GM21723 (cell line): Measurements from ENCODE around the gene TLE1.
"Not testable (repeated sequence)": the region's sequence is repeated elsewhere in the genome, so short reads cannot be mapped to it uniquely, and the experiment has no call there.

Experiments
- ATAC-seq: cut with Tn5 transposase; IDR thresholded peaks from one replicate; pipeline ENCODE4 v1.9.1; 2021; ENCODE audit warnings: mild to moderate bottlenecking, moderate library complexity; ENCODE audit not compliant: unreplicated experiment

Gene TLE1

DNA sequence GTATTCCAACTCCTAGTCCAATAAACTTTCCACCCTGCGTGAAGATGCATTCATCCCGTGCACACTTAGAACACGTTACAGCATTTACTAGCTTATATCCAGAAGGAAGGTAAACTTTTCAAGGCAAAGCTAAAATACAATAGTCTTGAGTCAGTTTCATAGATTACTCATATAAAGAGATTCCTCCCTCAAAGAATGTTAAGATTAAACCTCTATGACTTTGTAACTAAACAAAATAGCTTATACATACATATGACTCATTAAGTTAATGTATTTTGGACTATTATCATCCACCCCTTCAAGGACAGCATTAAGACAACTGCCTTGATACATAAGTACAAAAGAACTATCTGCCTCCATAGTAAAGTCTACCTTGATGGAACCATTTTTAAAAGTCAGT lies 36.1 kb downstream of the TLE1 start:
- no peak for ATAC-seq

DNA sequence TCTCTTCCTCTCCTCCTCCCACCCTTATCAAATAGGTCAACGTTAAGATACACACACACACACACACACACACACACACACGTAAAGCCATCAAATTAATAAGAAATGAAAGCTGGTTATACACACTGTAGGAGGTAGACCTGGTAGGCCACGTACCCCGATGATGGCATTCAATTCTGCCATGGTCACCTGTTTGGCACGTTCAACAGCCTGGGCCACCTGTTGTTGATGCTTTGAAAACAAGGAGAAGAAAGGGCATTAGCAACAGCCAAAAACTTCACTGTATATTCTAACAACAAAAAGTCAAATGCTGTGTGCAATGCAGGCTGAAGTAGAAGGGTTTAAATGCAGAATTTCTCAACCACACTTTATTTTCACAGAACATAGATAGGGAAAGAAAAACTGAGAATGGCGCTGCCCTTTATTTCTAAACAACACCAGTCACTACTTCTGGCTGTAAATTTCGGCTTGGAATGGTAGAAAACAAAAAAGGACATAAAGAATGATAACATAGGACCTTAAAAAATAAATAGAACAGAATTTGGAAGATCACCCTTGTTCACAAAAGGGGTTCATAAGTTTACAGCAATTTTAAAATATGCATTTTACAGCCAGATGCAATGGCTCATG lies 37.2 kb downstream of the TLE1 start:
- no peak for ATAC-seq

DNA sequence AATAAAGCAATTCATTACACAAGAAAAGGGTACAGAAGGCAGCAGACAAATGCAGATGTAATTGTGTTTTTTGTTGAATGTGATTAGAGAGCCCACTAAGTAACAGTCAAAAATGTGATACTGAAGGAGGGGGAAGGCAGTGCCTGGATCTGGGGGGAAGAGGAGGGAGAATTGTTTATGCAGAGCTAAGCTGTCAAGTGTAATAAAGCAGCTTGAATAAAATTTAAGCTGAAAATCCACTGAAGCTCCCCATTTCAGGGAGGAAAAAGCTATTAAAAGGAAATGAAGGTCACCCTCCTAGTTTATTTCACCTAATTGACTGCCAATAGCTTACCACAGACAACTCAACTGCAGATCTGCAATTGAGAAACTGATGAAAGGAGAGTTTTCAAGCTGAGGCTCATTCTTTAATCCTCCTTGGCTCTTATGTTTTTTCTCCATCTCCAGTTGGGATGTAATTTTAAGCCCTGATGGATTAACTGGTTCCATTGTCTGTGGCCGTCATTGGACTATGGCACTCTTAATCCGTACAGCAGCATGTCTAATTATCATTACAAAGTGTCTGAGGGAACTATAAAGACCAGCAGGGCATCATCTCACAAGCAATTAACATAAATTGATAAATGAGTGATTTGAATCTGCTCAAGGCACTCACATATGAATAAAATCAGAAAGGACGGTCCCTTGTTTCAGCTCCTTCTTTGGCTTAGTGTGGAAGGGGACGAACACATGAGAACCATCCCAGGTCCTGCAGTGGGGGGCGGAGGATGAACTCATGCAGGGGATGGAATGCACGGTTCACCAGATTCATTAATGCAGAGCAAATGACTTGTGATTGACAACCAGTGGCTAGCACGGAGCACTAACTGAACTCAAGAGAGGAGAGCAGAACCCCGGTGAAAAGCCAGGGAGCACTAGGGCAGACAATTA lies 38.5 kb downstream of the TLE1 start:
- no peak for ATAC-seq

DNA sequence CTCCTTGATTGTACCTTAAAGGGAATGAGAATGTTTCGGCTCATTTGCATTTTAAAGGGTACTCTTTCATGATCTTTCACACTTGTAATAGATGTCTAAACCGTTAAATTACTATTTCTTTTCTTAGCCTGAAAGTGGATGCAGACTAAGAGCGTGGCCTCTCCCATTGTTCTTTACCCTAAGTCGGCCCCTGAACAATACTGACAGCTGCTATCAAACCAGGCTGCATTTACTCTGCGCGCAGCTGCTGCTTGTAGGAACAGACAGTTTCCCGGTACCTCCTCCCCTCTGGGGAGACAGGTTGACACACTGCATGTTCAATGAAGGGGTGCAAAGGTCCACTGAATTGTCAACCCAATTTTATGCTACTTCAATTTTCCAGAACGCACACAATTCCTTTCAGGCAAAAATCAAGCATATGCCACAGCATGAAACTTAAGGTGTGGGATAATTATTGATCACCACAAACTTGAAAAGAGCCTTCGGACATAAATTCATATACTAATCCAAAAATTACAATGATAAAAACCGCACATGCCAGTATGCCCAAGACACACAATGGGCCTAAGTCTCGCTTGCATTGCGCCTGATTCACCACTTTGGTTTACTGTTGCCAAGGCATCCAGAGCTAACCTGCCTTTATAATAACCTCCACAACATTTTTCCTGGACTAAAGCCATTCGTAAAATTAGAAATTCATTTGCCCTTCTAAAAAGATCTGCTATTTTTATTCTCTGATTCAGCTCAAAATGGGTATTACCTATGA lies 39.7 kb downstream of the TLE1 start:
- no peak for ATAC-seq

DNA sequence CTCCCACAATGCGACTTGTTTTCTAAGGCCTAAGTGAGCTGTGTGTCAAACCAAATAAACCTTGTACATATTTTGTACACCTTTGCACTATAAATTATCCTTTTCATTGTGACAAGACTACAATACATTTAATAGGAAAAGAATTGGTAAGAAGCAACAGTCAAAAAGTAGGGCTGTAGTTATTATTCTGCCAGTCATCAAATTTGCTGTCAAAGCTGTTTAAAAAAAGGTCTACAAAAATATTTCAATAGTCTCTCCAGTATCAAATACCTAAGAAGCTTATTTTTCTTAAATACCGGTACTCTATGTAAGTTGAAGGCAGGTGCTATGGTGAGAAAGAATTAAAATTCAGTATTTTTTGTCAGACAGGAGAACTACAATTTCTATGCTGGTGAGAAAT lies 40.5 kb downstream of the TLE1 start:
- ATAC-seq, result no peak

DNA sequence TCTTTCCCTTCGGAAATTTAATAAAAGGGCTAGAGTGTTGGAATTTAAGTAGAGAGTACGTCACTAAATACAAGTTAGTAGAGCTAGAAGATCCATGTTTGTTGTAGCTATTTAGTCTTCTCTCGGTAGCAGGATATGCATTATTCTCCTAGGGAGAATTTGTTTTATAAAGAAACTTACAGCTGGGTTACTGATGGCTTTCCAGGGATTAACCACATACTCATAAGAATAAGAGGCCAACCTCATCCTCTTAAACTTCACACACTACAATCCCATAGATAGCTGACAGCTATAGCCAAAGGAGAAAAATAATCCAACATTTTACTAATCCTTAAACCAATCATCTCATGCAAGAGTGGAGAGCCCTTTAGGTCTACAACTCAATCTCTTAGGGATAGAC lies 43.0 kb downstream of the TLE1 start:
- ATAC-seq, result no peak

DNA sequence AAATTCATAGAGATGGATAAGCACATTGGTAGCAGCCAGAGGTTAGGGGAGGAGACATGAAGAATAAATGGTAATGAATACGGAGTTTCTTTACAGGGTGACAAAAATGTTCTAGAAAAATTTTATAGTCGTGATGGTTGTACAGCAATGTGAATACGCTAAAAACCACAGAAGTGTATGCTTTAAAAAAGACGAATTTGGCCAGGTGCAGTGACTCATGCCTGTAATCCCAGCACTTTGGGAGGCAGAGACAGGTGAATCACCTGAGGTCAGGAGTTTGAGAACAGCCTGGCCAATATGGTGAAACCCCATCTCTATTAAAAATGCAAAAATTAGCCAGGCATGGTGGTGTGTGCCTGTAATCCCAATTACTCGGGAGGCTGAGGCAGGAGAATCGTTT lies 44.8 kb downstream of the TLE1 start:
- not testable (repeated sequence) for ATAC-seq

DNA sequence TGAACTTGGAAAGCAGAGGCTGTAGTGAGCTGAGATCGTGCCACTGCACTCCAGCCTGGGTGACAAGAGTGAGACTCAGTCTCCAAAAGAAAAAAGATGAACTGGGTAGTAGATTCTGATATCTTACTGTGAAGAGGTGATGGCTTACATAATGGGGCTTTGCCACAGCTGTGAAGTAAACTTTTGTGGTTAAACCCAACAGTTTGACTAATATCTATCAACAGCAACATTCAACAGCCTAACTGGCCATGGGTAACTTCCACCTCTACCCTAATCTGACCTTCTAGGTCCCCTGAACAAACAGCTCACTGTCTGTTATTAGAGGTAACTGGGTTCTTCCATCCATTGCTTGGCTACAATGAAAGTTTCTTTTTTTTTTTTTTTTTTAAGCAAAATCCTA lies 52.1 kb downstream of the TLE1 start:
- no peak for ATAC-seq

DNA sequence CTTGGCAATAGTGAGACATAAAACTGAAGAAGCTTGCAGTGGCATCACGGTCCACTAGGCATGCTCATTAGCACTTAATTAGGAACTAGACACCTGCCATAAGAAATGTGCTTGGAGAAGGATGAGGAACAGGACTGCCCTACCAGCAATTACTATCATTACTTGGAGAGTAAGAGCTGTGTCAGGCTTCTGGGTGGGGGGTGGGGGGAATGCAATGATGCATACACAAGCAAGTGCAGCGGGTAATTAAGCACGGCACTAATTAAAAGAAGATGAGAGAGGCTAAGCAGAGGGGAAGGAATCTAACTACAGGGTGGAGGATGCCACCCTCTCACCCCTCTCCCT lies 53.1 kb downstream of the TLE1 start:
- no peak for ATAC-seq

DNA sequence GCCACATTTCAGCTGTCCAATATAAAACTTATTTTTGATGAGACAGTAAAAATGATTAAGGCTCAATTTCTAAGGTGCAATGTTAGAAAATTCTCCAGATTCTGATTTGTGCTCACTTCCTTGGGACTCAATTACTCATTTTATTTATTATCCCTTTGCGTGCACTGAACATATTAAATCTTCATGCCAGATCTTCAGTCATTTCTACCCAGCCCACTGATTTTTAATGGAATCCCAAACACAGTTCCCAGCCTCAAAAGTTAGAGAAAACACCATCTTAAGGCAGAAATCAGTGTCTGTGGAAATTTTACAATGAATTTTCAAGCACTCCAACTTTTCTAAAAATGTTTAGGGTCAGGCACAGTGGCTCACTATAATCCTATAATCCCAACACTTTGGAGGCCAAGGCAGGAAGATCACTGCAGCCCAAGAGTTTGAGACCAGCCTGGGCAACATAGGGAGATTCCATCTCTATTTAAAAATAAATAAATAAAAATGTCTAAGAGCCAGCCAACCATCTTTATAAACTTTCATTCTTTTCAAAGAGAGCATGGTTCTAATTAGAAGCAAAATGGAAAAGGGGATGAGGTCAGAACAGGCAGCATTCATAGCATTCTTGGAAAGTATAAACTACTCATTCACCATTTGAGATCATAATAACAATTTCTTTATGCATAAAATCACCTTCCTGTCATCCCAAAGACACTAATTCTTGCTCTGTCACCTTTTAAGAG lies 53.7 kb downstream of the TLE1 start:
- ATAC-seq, result no peak

DNA sequence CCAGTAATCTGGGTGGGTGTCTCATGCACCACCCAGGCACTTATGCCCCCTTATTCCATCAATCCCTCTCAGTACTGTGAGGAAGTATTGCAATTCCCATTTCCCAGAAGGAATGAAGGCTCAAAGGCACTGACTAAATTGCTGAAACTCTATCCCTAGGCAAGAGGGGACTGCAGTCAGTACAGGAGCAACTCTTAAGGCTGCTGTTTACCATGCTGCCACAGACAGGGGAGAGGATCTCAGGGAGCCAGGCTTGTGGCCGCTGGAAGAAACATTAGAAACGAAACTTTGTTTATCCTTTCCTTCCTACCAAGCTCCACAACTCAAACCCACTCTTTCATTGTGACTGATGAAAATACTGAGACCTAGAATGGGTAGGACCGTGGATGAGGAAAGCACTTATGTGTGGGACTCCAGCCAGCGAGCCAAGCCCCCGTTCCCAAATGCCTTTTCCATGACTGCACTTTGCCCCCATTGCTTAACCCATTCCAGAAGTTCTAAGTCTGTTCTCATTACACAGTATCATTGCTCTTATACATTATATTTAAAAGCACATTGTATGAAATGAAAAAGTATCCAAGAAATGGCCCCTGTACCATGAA lies 54.3 kb downstream of the TLE1 start:
- no peak for ATAC-seq

DNA sequence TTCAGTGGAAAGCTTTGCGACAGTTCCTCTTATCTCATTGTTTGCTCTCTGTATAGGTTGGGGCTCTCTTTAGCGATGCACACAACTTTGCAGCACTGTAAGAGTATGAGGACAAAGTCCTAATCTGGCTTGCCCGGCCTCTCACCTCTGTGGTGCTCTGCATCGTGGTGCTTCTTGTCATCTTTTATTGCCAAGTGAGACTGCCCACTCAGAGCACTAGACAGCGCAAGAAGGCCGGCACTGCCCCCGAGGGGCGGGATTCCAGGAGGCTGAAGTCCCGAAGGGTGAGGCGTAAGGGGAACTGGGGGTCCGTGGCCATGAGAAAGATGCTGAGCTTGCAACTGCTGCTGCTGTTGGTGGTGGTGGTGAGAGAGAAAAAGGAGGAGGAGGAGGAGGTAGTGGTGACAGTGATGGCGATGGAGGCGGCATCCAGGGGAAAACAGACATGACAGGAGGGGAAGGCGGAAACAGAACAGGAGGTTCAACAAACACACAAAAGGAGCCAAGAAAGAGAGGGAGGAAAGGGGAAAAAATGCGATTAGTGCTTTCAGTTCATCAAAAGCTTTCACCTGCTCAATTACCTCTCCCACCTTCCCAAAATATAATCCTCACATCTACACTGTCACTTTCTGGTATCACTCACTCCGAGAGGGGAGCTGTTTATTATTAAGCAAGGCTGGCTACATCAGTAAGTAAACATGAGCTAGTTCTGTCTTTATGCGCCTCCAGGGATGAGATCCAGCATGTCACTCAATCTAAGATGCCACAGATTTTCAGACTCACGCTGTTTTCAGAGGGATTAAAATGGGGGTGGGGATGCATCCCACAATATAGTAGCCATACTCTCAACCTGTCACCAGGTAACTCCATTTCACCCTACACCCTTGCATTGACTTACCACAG lies 55.1 kb downstream of the TLE1 start:
- ATAC-seq, result no peak

DNA sequence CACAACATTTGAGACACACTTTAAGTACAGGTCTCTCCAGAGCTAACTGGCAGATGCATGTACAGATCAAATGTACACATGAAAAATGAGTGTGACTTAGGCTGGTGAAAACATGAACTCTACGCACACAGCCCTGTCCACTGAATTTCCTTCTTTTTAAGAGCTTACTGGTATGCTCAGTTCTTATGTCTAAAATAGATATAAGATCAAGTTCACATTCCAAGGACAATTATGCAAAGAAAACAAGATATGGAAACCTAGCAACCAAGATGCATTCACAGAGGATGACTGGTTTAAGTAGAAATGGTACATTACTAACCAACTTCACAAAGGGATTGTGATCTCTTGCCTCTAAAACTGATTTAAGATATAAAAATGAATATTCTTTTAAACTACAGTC lies 56.7 kb downstream of the TLE1 start:
- ATAC-seq, result no peak

DNA sequence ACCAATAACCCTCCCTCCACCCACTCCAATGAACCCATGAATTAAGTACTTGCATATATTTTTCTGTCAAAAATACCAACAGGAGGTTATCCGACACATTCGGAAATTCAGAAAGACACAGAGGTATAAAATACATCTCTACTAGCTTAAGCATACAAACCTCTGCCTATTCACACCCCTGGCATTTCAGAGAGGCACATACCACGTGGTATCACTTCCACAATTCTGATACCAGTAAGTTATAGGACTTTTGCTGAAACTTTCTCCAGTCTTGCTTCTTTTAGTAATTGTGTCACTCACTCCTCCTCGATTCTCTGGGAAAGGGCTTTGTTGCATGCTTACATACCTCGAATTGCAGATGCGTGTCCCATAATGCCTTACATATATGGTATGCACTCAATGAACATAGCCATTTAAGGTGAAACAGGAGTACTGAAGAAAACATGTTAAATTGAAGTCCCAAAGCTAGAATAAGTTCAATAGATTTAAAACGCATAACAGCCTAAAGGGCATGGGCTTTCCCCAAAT lies 58.1 kb downstream of the TLE1 start:
- ATAC-seq, result no peak

DNA sequence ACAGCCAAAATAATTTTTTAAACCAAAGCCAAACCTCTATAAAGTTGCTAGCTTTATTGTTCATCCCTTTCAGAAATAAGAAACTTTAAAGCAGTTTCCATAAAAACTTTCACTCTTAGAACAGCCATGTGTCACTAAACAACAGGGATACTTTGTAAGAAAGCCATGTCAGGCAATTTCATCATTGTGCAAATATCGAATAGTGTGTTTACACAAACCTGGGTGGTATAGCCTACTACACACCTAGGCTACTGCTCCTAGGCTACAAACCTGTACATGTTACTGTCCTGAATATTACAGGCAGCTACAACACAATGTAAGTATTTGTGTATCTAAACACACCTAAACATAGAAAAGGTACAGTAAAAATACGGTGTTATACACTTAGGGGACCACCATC lies 59.9 kb downstream of the TLE1 start:
- ATAC-seq, result no peak

DNA sequence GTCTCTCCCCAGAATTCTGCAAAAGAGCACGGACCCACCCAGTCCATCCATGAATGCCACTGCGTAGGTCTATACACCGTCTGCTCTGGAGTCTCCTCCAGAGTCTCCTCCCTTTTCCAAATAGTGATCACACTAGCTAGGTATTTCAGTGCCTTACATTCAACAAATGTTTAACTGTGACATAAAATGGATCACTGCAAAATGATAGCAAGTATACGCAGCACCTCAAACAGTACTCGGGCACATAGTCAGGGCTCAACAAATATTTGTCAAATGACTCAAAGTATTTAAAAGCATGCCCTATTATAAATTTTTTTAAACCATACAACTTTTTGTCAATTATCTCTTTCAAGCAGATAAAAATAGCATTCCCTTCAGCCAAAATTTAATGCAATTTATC lies 60.5 kb downstream of the TLE1 start:
- ATAC-seq, result no peak

DNA sequence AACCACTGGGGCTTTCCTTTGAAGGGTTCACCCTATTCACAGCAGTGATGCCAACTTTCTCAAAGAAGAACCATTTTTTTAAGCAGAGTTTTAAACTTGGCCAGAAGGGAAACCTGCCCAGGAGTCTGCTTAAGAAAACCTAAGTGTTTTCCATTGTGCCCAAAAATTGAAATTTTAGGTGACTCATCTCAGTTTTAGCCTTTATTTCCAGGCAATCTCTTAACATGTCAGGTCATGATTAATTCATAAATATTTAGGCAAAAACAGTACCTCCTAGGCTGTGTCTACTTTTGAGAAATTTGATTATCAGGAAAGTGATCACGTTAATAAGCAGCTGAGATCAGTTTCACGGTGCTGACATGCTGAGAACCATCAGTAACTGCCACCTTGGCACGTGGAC lies 61.9 kb downstream of the TLE1 start:
- ATAC-seq, result no peak

DNA sequence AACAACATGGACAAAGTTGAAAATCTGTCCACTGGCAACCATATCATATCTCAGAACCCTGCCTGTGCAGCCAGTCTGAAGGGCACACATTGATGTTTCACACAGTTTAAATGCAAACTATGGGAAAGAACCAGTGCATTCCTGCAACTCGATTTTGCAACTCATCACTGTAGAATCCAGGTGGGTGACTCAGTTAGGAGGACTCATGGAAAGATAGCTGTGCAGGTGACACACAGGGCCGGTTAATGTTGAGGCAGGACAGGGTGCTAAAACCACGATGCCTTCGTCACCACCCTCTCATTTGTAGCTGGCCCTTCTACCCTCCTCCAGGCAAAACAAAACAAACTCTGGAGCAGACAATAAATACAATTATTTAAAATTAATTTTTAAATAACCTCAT lies 62.8 kb downstream of the TLE1 start:
- ATAC-seq, result no peak

DNA sequence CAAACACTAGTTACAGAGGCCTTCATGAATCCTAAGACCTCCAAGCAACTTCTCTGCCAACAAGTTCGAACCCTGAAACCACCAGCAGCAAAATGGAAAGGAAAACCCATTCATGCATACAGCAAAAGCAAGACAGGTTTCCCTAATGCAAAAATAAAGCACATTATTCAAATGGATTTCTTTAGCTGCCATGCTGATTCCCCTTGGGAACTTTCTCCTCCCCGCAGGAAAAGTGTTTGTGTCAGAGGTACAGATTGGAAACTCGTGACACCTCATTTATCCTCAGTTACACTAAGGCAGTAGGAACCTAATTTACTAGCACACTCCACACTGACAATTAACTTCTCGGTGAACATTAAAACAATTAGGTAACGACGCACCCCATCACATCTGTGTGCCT lies 63.4 kb downstream of the TLE1 start:
- no peak for ATAC-seq

DNA sequence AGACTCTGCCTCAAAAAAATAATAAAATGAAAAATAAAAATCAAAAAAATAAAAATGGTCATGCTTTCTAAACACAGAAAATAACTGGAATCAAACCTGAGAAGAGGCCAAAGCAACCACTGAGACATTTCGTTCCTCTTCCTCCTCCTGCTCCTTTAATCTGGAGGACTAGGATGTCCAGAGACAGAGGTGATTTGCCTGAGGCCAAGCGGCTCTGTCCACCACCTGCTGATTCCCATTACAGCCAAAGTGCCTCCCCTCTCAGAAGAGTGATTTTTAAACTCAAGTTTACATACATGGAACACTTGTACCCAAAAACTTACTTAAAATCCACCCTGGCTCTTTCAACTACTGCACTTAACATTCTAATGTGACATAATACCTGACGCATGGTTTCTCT lies 65.6 kb downstream of the TLE1 start:
- no peak for ATAC-seq
